Dermis blood vessel endothelial cell (primary cell): ENCODE data around the gene TAF11L13. TPM values are rescaled to one million over a fixed set of nuclear protein-coding genes. Genes with fewer than 3 reads are reported as not detected.
"Not testable (repeated sequence)": the region's sequence is repeated elsewhere in the genome, so short reads cannot be mapped to it uniquely, and the experiment has no call there.

Experiments used
- DNase-seq: peaks from one replicate; pipeline ENCODE4 v3.0.0; 2010
- total RNA-seq: library from RNA; depleted of rRNA; stranded (reverse); fragments of >200 nt; gene quantifications from 2 replicates; pipeline ENCODE4 v1.2.3, GENCODE V29; 2014

Gene TAF11L13
- total RNA-seq = not detected in 2 replicates

DNA sequence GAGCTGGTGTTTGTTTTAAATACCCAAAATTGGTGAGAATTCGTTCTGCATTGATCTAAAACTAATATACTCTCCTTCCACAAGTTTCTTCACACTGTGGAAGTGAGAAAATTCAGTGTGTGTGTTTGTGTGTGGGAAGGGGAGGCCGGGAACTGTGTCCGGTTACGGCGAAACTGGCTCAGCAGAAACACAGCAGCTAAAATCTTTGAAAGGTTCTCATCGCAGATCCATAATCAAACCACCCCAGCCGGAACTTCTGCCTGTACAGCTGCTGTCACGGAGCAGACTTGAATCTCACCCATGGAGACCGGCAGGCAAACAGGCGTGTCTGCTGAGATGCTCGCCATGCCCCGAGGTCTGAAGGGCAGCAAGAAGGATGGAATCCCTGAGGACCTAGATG, at the start of gene TAF11L13:
TSS of gene TAF11L13 (plus strand) at position 301 of the 400 bp plus-strand sequence.
- DNase-seq = not testable (repeated sequence)

DNA sequence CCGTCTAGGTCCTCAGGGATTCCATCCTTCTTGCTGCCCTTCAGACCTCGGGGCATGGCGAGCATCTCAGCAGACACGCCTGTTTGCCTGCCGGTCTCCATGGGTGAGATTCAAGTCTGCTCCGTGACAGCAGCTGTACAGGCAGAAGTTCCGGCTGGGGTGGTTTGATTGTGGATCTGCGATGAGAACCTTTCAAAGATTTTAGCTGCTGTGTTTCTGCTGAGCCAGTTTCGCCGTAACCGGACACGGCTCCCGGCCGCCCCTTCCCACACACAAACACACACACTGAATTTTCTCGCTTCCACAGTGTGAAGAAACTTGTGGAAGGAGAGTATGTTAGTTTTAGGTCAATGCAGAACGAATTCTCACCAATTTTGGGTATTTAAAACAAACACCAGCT, 46.2 kb upstream of the TAF11L13 start, which contains the start of gene TAF11L7:
TSS of gene TAF11L7 (minus strand) at position 101 of the 400 bp plus-strand sequence.
- DNase-seq = not testable (repeated sequence)

DNA sequence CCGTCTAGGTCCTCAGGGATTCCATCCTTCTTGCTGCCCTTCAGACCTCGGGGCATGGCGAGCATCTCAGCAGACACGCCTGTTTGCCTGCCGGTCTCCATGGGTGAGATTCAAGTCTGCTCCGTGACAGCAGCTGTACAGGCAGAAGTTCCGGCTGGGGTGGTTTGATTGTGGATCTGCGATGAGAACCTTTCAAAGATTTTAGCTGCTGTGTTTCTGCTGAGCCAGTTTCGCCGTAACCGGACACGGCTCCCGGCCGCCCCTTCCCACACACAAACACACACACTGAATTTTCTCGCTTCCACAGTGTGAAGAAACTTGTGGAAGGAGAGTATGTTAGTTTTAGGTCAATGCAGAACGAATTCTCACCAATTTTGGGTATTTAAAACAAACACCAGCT, 41.0 kb upstream of the TAF11L13 start, which contains the start of gene TAF11L8:
TSS of gene TAF11L8 (minus strand) at position 101 of the 400 bp plus-strand sequence.
- DNase-seq = not testable (repeated sequence)

DNA sequence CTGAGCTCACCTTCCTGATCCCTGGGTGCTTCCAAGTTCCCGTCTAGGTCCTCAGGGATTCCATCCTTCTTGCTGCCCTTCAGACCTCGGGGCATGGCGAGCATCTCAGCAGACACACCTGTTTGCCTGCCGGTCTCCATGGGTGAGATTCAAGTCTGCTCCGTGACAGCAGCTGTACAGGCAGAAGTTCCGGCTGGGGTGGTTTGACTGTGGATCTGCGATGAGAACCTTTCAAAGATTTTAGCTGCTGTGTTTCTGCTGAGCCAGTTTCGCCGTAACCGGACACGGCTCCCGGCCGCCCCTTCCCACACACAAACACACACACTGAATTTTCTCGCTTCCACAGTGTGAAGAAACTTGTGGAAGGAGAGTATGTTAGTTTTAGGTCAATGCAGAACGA, 37.6 kb upstream of the TAF11L13 start, which contains the start of gene TAF11L9:
TSS of gene TAF11L9 (minus strand) at position 140 of the 400 bp plus-strand sequence.
- DNase-seq = not testable (repeated sequence)

DNA sequence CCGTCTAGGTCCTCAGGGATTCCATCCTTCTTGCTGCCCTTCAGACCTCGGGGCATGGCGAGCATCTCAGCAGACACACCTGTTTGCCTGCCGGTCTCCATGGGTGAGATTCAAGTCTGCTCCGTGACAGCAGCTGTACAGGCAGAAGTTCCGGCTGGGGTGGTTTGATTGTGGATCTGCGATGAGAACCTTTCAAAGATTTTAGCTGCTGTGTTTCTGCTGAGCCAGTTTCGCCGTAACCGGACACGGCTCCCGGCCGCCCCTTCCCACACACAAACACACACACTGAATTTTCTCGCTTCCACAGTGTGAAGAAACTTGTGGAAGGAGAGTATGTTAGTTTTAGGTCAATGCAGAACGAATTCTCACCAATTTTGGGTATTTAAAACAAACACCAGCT, 34.2 kb upstream of the TAF11L13 start, which contains the start of gene TAF11L10:
TSS of gene TAF11L10 (minus strand) at position 101 of the 400 bp plus-strand sequence.
- DNase-seq = not testable (repeated sequence)

DNA sequence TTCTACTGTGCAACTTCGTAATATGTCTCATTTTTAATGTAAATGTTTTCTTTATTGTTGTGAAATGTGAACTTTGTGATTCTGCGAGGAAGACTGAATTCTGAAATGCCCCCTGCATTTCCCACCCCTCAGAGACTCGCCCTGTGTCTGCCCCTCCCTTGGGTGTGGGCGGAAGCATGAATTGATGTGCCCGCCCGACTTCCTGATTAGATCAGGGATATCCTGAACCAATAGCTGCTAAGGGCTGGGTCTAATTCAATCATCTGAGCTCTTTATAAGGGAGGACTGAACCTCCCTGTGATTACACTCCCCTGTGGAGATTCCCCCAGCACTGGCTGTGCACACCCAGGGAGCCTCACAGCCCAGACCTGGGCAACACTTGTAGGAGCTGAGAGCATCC, 28.0 kb upstream of the TAF11L13 start, which contains the start of gene TAF11L11:
TSS of gene TAF11L11 (plus strand) at position 304 of the 400 bp plus-strand sequence.
- DNase-seq = not testable (repeated sequence)

DNA sequence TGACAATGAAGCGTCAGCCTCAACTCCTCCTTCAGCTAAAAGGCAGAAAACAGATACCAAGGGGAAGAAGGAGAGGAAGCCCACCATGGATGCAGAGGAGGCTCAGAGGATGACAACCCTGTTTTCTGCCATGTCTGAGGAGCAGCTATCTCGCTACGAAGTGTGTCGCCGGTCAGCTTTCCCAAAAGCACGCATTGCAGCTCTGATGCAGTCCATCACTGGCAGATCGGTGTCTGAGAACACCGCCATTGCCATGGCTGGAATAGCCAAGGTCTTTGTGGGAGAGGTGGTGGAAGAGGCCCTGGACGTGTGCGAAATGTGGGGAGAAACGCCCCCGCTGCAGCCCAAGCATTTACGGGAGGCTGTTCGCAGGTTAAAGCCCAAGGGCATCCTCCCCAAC, 26.9 kb upstream of the TAF11L13 start:
- DNase-seq = no peak

DNA sequence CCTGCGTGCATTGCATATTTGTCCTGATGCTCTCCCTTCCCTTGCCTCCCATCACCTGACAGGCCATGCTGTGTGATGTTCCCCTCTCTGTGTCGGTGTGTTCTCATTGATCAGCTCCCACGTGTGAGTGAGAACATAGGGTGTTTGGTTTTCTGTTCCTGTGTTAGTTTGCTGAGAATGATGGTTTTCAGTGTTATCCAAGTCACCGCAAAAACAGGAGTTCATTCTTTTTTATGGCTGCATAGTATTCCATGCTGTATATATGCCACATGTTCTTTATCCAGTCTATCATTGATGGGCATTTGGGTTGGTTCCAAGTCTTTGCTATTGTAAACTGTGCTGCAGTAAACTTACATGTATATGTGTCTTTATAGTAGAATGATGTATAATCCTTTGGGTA, 24.4 kb upstream of the TAF11L13 start:
- DNase-seq = not testable (repeated sequence)

DNA sequence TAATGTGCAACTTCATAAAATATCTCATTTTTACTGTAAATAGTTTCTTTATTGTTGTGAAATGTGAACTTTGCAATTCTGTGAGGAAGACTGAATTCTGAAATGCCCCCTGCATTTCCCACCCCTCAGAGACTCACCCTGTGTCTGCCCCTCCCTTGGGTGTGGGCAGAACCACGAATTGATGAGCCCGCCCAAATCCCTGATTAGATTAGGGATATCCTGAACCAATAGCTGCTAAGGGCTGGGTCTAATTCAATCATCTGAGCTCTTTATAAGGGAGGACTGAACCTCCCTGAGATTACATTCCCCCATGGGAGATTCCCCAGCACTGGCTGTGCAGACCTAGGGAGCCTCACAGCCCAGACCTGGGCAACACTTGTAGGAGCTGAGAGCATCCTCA, 21.8 kb upstream of the TAF11L13 start, which contains the start of gene TAF11L12:
TSS of gene TAF11L12 (plus strand) at position 301 of the 400 bp plus-strand sequence.
- DNase-seq = not testable (repeated sequence)

DNA sequence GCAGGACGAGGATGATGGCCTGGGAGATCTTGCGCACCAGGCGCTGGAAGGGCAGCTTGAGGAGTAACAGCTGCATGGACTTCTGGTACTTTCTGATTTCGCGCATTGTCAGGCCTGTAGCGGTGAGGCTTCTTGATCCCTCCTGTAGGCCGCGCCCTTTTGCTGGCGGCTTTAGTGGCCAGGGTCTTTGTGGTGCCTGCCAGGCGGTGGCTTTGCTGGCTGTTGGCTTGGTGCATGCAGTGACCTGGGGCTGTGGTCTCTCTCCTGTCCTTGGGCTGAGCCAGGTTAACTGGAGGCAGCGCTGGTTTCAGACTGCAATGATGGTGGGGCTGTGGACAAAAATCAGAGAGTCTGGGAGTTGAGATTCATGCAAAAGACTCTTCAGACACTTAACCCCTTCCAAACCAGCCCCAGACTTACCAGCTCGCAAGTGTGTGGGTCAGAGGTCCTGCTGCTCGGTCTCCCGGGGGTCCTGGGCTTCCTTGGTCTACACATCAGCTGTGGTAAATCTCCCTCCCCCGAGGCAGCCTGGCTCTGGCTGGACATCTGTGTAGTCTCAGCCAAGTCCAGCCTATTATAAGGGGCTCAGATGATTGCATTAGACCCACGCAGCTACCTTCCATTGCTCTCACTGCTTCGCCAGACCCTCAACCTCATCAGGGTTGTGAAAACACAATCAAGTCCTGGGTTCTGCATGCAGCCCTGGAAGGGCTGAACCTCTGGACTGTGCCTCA, 16.8 kb upstream of the TAF11L13 start:
- no peak for DNase-seq

DNA sequence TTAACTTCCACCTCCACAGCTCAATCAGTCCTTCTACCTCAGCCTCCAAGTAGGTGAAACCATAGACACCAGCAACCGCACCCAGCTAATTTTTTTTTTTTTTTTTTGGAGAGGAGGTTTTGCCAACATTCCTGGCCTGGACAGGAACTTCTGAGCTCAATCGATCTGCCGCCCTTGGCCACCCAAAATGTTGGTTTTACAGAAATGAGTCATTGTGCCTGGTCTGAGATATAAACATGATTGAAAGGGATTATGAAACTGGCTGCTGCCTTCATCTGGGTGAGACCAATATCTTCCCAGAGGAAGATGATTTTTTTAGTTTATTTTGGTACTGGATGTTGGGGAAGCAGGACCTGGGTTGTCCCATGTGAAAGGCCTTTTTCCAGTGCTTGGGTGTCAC, 12.5 kb upstream of the TAF11L13 start:
- DNase-seq = no peak

DNA sequence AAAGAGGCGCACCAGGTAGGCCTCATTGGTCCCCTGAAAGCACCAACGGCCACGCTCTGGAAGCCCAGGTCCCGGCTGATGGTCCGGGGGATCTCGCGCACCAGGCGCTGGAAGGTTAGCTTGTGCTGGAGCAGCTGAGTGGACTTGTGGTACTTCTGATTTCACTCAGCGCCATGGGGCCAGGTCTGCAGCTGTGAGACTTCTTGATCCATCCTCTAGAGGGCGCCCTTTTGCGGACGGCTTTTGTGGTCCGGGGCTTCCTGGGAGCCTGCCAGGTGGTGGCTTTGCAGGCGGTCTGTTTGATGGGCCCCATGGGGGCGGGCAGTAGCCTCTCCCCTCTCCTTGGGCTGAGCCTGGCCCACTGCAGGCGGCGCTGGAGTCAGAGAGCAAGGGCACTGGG, 11.3 kb upstream of the TAF11L13 start:
- DNase-seq = no peak

DNA sequence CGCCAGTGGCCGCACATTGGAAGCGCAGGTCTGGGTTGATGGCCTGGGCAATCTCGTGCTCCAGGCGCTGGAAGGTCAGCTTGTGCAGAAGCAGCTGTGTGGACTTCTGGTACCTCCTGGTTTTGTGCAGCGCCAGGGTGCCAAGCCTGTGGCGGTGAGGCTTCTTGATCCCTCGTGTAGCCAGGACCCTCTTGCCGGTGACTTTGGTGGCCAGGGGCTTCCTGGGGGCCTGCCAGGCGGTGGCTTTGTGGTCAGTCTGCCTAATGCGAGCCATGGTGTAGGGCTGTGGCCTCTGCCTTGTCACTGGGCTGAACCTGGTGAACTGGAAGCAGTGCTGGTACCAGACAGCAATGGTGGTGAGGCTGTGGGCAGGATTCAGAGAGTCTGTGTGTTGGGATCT, 6.2 kb upstream of the TAF11L13 start:
- no peak for DNase-seq

DNA sequence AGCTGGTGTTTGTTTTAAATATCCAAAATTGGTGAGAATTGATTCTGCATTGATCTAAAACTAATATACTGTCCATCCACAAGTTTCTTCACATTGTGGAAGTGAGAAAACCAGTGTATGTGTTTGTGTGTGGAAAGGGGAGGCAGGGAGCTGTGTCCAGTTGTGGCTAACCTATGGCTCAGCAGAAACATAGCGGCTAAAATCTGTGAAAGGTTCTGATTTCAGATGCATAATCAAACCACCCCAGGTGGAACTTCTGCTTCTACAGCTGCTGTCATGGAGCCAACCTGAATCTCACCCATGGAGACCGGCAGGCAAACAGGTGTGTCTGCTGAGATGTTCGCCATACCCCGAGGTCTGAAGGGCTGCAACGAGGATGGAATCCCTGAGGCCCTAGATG, 2.3 kb downstream of the TAF11L13 start, which contains the start of gene TAF11L14:
TSS of gene TAF11L14 (plus strand) at position 301 of the 400 bp plus-strand sequence.
- DNase-seq = no peak

DNA sequence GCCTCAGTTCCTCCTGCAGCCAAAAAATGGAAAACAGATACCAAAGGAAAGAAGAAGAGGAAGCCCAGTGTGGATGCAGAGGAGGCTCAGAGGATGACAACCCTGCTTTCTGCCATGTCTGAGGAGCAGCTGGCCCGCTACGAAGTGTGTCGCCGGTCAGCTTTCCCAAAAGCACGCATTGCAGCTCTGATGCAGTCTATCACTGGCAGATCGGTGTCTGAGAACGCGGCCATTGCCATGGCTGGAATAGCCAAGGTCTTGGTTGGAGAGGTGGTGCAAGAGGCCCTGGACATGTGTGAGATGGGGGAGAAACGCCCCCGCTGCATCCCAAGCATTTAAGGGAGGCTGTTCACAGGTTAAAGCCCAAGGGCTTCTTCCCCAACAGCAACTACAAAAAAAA, 17.3 kb downstream of the TAF11L13 start:
- not testable (repeated sequence) for DNase-seq

DNA sequence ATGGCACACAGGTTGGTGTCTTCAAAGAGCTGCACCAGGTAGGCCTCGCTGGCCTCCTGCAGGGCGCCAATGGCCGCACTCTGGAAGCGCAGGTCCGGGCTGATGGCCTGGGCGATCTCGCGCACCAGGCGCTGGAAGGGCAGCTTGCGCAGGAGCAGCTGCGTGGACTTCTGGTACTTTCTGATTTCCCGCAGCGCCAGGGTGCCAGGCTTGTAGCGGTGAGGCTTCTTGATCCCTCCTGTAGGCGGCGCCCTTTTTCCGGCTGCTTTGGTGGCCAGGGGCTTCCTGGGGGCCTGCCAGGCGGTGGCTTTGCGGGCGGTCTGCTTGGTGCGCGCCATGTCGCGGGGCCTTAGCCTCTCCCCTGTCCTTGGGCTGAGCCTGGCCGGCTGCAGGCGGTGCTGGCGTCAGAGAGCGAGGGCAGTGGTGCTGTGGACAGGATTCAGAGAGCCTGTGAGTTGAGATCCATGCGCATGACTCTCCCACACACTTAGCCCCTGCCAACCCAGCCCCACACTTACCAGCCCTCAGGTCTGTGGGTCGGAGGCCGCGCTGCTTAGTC, 23.4 kb downstream of the TAF11L13 start:
- not testable (repeated sequence) for DNase-seq

DNA sequence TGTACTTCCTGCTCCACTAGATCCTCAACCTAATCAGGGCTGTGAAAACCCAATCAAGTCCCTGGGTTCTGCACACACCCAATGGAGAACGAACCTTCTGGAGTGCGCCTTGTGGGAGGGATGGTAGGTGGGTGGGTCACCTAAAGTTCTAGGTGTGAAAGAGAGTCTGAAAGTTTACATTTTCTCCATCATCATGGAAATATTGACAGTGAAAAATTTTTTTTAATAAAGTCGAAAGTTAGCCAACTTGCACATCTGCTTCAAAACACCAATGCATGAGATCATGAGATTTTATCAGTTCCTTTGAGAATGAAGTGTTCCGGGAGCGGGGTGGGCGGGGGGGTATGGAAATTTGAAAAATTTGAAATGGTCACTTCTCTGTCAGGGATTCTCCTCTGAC, 24.0 kb downstream of the TAF11L13 start:
- DNase-seq = no peak

DNA sequence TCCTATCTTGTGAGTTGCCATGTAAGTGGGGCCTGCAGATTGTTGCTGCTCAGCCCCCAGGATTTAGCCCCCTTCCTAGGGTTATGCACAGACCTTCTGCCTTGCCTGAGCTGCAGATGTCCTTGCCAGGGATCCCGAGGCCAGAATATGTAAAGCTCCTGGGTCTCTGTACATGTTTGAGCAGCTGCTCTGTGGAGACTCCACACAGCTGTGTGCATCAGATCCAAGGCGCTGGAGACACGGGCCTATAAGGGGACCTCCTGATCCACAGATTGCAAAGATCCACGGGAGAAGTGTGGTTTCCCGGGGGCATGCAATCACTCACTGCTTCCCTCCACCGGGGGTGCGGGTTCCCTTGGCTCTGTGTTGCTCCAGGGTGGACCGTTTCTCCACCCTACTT, 31.3 kb downstream of the TAF11L13 start:
- DNase-seq = no peak

DNA sequence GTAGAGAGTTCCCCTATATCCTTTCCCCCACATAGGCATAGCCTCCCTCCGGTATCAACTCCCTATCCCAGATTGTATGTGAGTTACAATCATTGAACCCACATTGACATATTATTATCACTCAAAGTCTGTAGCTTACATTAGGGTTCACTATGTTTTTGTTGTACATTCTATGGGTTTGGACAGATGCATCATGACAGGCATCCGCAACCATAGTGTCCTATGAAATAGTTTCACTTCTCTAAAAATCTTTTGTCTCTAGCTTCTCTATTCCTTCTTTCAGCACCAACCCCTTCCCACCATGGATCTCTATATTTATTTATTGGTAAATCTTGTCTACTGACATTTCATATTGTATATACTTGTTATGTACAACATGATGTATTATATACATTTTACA, 33.9 kb downstream of the TAF11L13 start:
- no peak for DNase-seq

DNA sequence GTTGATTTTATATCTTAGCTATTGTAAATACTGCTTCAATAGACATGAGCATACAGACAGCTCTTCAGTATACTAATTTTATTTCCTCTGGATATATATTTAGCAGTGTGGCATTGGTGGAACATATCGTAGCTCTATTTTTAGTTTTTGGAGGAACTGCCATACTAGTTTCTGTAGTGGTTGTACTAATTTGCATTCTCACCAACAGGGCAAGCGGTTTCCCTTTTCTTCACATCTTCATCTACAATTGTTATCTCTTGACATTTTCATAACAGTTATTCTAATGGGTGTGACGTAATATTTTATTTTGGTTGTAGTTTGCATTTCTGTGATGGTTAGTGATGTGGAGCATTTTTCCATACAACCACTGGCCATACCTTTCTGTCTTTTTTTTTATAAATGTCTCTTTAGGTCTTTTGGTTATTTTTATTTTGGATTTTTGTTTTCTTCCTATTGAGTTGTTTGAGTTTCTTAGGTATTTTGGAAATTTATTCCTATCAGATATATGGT, 34.9 kb downstream of the TAF11L13 start:
- DNase-seq = no peak

DNA sequence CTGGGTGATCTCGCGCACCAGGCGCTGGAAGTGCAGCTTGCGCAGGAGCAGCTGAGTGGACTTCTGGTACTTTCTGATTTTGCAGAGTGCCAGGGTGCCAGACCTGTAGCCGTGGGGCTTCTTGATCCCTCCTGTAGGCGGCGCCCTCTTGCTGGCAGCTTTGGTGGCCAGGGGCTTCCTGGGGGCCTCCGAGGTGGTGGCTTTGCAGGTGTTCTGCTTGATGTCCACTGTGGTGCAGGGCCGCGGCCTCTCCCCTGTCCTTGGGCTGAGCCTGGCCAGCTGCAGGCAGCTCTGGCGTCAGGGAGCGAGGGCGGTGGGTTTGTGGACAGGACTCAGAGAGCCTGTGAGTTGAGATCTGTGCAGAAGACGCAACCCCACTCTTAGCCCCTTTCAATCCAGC, 38.5 kb downstream of the TAF11L13 start:
- DNase-seq = no peak

DNA sequence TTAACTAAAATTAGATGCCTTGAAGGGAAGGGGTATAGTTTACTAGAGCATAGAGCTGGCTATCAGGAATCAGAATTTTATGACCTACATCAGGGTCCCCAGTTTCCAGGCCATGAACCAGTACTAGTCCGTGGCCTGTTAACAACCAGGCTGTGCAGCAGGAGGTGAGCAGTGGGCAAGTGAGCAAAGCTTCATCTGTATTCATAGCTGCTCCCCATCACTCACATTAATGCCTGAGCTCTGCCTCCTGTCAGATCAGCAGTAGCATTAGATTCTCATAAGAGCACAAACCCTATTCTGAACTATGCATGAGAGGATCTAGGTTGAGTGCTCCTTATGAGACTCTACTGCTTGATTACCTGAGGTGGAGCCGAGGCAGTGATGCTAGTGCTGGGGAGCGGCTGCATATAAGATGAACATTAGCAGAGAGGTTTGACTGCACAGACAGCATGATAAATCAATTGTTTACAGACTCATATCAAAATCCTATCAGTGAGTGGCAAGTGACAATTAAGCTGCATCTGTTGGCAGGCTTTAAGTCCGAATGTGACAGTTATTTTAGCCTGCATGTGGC, 47.0 kb downstream of the TAF11L13 start:
- no peak for DNase-seq

DNA sequence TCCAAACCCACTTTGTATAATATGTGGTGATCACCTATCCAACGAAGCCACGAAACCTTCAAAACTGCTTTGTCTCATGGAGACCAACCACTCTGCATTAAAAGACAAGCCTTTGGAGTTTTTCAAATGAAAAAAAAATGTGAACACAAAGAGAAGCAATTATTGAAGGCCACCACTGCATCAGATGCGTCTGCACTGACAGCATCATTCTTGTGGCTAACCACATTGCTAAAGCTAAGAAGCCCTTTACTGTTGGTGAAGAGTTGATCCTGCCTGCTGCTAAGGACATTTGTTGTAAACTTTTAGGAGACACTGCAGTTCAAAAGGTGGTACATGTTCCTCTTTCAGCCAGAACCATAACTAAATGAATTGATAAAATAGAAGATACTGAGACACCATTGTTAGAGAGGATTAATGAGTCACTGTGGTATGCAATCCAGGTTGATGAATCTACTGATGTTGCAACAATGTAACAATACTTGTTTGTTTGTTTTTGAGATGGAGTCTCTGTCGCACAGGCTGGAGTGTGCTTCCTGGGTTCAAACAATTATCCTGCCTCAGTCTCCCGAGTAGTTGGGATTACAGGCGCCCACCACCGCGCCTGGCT, 47.8 kb downstream of the TAF11L13 start:
- no peak for DNase-seq
